Rectal smooth muscle tissue (tissue), 1 donor: ENCODE measurements around the gene TMEM9.
A peak's percentile ranks its signal among the peaks of the same experiment; 100 is the strongest.

Experiments used
- H3K27ac ChIP-seq: one replicate; pipeline ENCODE4 v1.7.0; 2013; ENCODE audit warnings: low read depth, low read length, inconsistent platforms
- H3K27me3 ChIP-seq: one replicate; pipeline ENCODE4 v1.7.0; 2013; ENCODE audit warnings: low read length; ENCODE audit not compliant: control insufficient read depth, insufficient read depth
- H3K36me3 ChIP-seq: one replicate; pipeline ENCODE4 v1.7.0; 2013; ENCODE audit warnings: low read length; ENCODE audit not compliant: control insufficient read depth, insufficient read depth
- H3K4me1 ChIP-seq: one replicate; pipeline ENCODE4 v1.7.0; 2013; ENCODE audit warnings: low read length; ENCODE audit not compliant: control insufficient read depth, insufficient read depth
- H3K4me3 ChIP-seq: one replicate; pipeline ENCODE4 v1.7.0; 2013; ENCODE audit warnings: low read length
- H3K9ac ChIP-seq: one replicate; pipeline ENCODE4 v1.7.0; 2013; ENCODE audit warnings: low read length

Gene TMEM9

DNA sequence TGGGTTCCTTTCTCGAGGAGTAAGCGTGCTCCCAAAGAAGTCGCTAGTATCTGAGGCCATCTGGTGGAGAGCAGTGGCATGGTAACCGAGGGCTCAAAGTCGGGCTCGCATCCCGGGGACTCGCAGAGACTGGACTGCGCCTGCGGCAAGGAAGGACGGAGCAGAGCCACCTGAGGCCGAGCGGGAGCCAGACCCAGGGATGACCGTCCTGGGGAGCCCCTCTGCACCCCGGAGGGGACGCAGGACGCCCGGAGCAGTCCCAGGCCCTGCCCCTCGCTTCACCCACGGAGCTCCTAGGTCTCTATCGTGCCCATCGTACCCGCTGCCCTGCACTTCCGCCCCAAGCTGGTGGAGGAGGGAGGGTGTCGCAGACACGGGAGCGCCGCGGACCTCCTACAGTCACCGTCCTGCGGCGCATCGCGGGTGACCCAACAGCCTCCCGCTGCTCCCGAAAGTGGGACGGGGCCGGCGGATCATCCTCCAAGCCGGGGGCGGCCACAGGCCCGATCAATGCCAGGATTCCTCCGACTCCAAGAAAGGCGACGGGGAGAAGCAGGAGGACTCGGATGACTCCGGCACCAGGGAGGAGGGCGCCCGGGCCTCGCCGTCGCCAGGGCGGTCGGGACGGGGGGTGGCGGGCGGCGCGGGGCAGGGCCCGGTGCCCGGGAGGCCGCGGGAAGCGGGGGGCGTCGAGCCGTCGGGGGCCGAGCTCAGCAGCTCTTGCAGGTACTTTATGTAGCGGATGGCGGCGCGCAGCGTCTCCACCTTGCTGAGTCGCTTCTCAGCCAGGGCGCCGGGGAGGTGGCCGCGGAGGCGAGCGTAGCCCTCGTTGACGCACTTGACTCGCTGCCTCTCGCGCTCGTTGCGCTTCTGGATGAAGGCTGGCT lies 39.8 kb downstream of the TMEM9 start:
- no peaks in the 10 kb centered on the region for H3K4me1 ChIP-seq
- peak overlapping the region; percentile 81 for H3K4me3 ChIP-seq
- peaks cover 5% of the 10 kb centered on the region for H3K27me3 ChIP-seq
- no peaks in the 10 kb centered on the region for H3K36me3 ChIP-seq
- H3K9ac ChIP-seq = no peak overlapping the region
- no peak overlapping the region for H3K27ac ChIP-seq

DNA sequence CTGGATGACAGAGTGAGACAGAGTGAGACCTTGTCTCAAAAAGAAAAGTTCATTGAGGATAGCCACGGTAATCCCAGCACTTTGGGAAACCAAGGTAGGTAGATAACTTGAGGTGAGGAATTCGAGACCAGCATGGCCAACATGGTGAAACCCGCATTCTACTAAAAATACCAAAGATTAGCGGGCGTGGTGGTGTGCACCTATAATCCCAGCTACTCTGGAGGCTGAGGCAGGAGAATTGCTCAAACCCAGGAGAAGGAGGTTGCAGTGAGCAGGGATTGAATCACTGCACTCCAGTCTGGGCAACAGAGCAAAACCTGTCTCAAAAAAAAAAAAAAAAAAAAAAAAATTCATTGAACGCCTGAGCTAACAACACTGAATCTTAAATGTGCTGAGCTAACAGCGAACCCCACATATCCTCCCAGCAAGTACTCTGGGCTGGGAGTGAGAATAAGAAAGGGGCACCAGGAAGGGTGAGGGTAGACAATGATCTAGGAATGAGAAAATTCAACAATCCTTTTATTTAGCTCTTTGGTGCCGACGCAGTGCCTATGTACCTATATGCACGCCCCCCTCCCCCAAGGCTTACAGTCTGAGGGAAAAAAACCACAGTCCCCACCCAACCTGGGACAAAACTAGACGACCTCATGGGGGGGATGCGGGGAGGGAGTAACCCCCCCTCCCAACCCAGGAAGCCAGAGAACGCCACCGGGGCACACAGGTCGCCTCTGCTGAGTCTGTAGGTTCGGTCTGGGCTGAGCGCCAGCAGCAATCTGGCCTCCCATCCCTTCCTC lies 40.6 kb downstream of the TMEM9 start:
- H3K27me3 ChIP-seq = peaks cover 5% of the 10 kb centered on the region
- H3K36me3 ChIP-seq = no peaks in the 10 kb centered on the region
- peak overlapping the region; percentile 81 for H3K4me3 ChIP-seq
- no peak overlapping the region for H3K27ac ChIP-seq
- no peak overlapping the region for H3K9ac ChIP-seq
- no peaks in the 10 kb centered on the region for H3K4me1 ChIP-seq

DNA sequence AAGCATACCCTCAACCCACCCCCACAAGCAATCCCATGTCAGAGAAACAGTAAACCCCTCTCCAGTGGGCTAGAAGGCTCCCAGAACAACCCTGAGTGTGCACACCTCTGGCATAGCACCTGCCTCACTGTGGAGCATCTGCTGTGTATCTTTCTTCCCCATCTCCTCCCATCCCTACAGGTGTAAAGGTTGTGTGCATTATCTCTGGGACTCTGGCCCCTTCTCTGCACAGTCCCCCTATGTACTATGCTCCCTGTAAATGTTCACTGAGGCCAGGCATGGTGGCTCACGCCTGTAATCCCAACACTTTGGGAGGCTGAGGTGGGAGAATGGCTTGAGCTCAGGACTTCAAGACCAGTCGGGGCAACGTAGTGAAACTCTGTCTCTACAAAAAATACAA lies 41.3 kb downstream of the TMEM9 start:
- no peak overlapping the region for H3K4me3 ChIP-seq
- H3K27me3 ChIP-seq = peaks cover 5% of the 10 kb centered on the region
- no peak overlapping the region for H3K9ac ChIP-seq
- no peak overlapping the region for H3K27ac ChIP-seq
- no peaks in the 10 kb centered on the region for H3K4me1 ChIP-seq
- H3K36me3 ChIP-seq = no peaks in the 10 kb centered on the region

DNA sequence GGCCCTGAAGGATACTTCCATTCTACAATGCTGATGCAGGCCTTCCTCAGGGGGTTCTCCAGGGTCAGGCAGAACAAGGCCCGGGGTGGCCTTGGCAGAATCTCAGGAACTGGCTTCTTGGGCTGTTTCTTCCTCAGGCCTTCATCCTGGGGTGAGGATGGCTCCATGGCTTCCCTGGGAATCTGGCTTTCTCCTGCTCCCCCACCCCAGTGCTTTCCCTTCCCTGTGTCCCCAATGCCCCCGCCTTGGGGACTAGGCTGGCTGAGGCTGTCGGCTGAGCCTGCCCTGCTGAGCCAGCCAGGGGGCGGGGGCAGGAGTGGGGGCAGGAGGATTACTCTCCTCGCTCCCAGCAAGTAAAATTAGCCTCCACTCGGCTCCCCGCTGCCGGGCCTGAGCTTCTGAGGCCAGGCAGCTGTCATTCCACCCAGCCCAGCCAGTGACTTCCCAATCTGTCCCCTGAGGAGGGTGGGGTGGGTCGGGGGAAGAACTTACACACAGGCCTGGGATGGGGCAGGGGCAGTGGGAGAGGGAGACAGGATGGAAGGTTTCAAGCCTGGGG lies 42.0 kb downstream of the TMEM9 start, which contains the start of gene CACNA1S:
CACNA1S (minus strand) TSS at position 254 of the 559 bp plus-strand sequence; CDS start at position 167, 87 bp downstream.
- H3K27me3 ChIP-seq = peaks cover 5% of the 10 kb centered on the region
- H3K27ac ChIP-seq = no peak within 1 kb of the TSS
- no peaks in the 10 kb centered on the region for H3K36me3 ChIP-seq
- no peak within 1 kb of the TSS for H3K4me3 ChIP-seq
- no peak within 1 kb of the TSS for H3K9ac ChIP-seq
- no peaks in the 10 kb centered on the region for H3K4me1 ChIP-seq

DNA sequence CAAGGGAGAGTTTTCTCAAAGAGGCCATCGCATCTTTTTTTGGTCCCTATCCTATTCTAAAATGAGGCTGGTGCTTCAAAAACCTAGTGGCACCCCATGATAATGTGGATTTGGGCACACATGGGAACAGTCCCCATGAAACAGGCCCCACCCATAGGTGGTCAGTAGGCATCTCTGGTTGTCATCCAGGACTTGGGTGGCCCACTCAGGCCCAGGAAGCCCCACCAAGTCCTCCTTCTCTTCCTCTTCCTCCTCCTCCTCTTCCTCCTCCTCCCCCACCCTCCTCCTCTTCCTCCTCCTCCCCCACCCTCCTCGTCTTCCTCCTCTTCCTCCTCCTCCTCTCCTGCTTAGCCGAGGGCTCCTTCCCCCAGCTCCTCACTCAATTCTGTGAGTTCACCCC lies 42.6 kb downstream of the TMEM9 start:
- Histone ChIP-seq H3K9ac (no peak overlapping the region), H3K4me1 (no peaks in the 10 kb centered on the region), H3K27ac (no peak overlapping the region)

DNA sequence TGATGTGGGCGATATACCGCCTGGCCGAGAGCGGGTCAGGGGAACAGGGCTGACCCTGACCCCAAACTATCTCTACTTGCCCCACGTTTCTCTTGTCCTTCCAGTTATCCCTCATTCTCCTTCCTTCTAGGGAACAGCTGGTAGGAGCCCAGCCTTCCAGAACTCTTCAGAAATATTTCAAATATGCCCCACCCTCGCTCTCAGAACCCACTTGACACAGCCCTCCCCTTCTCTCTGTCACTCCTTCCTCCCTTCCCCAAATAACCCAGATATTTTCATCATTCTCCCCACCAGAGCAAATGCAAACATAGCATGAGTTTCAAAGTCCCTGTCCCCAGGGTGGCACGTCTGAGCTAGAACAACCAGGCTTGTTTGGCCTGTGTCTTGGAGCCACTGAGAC lies 43.1 kb downstream of the TMEM9 start:
- Histone ChIP-seq H3K27ac (no peak overlapping the region), H3K36me3 (no peaks in the 10 kb centered on the region), H3K4me3 (no peak overlapping the region), H3K9ac (no peak overlapping the region), H3K4me1 (no peaks in the 10 kb centered on the region), H3K27me3 (peaks cover 5% of the 10 kb centered on the region)

More for the DNA sequence above, 42.6 kb downstream of the TMEM9 start:
- Histone ChIP-seq H3K27me3 (peaks cover 5% of the 10 kb centered on the region), H3K36me3 (no peaks in the 10 kb centered on the region), H3K4me3 (no peak overlapping the region)

DNA sequence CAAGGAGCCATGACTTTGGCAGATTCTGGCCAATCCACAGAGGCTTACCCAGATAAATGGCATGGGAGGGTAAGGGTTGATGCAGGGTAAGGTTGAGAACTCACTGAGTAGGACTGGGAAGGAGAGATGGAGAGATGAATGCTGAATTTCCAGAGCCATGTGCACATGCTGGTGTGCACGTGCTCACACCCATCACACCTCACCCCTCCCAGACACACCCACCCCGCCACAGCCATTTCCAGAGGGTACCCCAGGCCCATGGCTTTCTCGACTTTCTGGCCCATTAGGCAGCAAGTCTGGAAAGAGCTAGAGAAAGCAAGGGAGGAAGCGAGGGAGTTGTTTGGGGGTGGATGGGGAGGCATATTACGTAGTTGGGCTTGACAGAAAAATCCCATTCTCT lies 43.7 kb downstream of the TMEM9 start:
- no peak overlapping the region for H3K9ac ChIP-seq
- no peaks in the 10 kb centered on the region for H3K4me1 ChIP-seq
- no peak overlapping the region for H3K4me3 ChIP-seq
- H3K27ac ChIP-seq = no peak overlapping the region
- H3K36me3 ChIP-seq = no peaks in the 10 kb centered on the region
- peaks cover 5% of the 10 kb centered on the region for H3K27me3 ChIP-seq

DNA sequence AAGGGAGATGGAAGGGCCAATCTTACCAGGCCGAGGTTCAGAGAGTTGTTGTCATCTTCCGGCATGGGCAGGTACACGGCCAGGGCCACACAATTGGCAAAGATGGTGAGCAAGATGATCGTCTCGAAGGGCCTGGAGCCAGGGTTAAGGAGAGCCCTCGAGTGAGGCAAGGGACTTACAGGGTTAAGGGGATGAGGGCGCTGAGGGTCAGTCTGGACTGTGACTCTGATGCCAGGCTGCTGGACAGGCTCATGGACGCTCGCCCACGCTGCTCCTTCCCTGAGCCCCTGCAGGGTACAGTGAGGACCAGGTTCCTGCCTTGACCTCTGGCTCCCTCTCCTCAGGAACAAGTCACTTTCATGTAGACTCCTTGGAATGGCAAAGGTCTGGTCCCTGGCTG lies 44.1 kb downstream of the TMEM9 start:
- no peaks in the 10 kb centered on the region for H3K4me1 ChIP-seq
- no peaks in the 10 kb centered on the region for H3K36me3 ChIP-seq
- H3K9ac ChIP-seq = no peak overlapping the region
- H3K27ac ChIP-seq = no peak overlapping the region
- H3K27me3 ChIP-seq = peaks cover 5% of the 10 kb centered on the region
- no peak overlapping the region for H3K4me3 ChIP-seq

DNA sequence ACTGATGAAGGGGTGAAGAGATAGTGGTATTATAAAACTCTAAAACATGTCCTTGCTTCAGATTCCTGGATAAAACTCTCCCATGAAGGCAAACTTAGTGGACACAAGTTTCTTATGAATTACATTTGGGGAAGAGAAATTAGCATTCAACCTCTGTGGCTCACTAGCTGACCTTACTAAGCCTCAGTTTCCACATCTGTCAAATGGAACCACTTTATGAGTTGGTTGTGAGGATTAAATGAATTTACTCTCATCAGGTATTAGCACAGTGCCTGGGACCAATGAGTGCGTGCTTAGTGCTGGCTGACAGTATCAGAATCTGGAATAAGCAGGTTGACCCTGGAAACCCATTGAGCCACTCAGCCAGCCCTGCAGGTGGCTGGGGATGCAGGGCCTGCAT lies 44.6 kb downstream of the TMEM9 start:
- Histone ChIP-seq H3K4me1 (no peaks in the 10 kb centered on the region), H3K9ac (no peak overlapping the region), H3K27me3 (peaks cover 5% of the 10 kb centered on the region), H3K4me3 (no peak overlapping the region), H3K27ac (no peak overlapping the region), H3K36me3 (no peaks in the 10 kb centered on the region)

DNA sequence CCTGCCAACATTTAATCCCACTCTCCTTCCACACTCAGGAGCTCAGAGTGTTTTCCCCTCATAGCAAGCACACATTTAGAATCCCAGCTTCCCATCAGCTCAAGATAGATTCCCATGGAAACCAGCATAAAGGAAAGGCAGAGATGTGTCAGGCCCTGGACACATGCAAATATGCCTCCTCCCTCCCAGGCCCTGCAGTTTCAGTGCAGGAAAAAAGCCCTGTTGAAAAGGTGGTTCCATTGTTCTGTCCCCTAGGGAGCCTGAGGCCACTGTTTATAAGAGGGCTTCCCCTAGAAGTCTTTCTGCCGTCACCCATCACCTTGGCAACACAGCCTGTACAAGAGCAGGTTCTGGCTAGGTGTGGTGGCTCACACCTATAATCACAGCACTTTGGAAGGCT lies 45.7 kb downstream of the TMEM9 start:
- Histone ChIP-seq H3K36me3 (no peaks in the 10 kb centered on the region), H3K4me3 (no peak overlapping the region), H3K9ac (no peak overlapping the region), H3K27ac (no peak overlapping the region), H3K4me1 (no peaks in the 10 kb centered on the region), H3K27me3 (no peaks in the 10 kb centered on the region)

DNA sequence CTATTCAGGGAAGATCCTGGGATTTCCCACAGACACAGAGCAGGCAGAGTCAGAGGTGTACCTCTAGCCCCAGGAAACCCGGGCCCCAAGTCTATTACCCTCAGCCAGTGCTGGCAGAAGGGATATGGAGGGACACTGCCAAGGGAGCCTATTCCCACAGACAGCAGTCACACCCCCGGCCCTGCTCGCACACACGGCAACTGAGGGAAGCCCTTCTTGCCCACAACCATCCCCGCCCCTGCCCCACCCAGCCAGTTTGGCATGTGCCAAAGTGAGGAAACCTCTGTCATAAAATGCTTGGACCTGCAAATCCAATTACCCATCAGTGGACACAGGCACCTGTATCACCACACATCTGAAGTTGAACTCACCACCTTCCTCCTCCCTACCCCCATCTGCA lies 48.6 kb downstream of the TMEM9 start:
- Histone ChIP-seq H3K27ac (no peak overlapping the region), H3K9ac (no peak overlapping the region), H3K36me3 (no peaks in the 10 kb centered on the region), H3K4me3 (no peak overlapping the region), H3K4me1 (no peaks in the 10 kb centered on the region), H3K27me3 (no peaks in the 10 kb centered on the region)

DNA sequence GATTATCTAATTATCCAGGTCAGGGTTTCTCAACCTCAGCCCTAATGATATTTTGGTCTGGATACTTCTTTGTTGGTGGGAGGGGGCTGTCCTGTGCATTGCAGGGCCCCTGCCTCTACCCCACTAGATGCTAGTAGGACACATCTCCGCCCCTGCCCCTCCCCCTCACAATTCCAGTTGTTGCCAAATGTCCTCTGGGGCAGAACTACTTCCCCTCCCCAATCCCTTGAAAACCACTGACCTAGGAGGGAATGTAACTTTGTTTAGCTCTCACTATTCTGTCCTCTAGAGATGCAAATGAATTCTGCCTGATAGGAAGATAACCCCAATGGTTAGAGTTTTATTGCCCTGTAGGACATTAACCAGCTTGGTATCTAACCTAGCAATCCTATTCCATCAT lies 50.1 kb downstream of the TMEM9 start:
- Histone ChIP-seq H3K4me3 (no peak overlapping the region), H3K27me3 (no peaks in the 10 kb centered on the region), H3K9ac (no peak overlapping the region), H3K27ac (no peak overlapping the region), H3K4me1 (no peaks in the 10 kb centered on the region), H3K36me3 (no peaks in the 10 kb centered on the region)
